GM10847 (cell line): ENCODE data around the gene IKZF2.

Source experiments
- POLR2A ChIP-seq: IDR thresholded peaks from 2 replicates; pipeline ENCODE4 v1.6.1; 2011; ENCODE audit not compliant: insufficient read length; ENCODE audit errors: extremely low read depth

IKZF2 gene

DNA sequence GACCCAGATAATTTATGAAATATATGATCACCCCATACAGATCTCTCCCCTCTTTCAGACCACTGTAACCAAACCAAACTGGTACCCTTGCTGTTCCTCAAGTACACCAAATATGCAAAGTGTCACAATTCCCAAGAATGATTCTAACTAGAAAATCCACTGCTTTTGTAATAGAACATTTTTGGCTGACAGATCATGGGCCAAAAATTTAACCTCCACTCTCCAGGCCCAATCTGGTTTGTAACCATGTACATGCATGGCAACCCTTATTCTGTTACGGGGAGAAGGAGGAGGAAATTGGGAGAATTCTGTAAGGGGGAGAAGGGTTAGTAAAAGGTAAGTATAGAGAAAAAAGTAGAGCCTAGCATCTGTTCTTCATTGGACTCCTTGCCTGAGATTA, 62.0 kb downstream of the IKZF2 start:
- no peak for TF ChIP-seq POLR2A

DNA sequence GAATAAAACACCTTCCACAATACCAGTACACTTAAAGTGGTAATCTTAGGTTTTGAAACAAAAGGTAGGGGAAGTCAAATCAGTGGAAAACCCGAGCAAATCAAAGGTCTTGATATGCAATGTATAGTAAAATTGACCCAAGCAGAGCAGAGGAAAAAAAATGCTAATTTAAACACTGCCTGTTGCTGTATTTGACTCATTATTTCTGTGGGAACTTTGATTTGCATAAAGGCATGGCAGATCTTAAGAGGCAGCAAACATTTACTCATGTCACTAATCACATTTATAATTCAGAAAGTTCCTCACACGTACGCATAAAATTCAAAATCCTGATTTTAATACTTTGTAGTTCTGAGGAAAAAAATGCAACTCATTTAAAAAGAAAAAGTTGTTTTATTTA, 64.4 kb downstream of the IKZF2 start:
- TF ChIP-seq POLR2A: no peak

- no peak for TF ChIP-seq POLR2A
These were observed 64.8 kb downstream of the IKZF2 start for GRCh38 chr2:213086571-213086970.

DNA sequence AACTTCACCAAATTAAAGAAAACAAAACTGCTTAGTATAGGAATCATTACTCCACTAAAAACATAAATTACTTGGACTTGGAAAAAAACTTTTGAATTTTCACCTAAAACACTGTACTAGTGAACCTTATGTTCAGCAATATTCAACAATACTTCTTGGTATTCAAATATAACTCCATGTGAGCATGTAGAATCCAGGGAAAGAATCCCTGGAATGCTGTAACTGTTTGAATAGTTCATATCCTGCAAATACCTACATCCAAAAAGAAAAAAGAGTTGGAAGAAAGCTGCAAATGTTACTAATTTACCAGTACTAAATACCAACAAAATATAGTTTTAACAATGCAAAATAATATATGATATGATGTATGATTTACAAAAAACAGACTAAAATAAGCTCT, 65.4 kb downstream of the IKZF2 start:
- no peak for TF ChIP-seq POLR2A

DNA sequence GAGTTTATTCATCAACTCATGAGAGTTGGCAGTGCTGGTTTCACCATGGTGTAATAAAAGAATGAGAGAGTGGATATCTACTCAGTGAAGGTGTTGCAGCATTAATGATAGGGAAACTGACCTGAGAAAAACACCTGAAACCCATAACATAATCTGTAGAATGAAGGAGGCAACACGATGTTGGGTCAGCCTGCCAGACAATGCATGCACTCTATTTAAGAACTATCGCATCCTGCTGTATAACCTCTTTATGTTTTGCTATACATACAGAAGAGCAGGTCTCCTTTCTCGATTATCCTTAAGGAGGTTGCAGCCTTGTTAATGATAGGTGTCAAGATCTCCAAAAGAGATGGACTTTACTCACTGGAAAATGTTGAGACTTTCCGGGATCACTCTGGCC, 65.9 kb downstream of the IKZF2 start:
- TF ChIP-seq POLR2A: no peak

GRCh38 chr2:213084261-213084660, 67.2 kb downstream of the IKZF2 start:
- no peak for TF ChIP-seq POLR2A

- TF ChIP-seq POLR2A: no peak
These were observed 70.3 kb downstream of the IKZF2 start for GRCh38 chr2:213080969-213081617.

- TF ChIP-seq POLR2A: no peak
These were observed 71.7 kb downstream of the IKZF2 start for GRCh38 chr2:213079756-213080155.

DNA sequence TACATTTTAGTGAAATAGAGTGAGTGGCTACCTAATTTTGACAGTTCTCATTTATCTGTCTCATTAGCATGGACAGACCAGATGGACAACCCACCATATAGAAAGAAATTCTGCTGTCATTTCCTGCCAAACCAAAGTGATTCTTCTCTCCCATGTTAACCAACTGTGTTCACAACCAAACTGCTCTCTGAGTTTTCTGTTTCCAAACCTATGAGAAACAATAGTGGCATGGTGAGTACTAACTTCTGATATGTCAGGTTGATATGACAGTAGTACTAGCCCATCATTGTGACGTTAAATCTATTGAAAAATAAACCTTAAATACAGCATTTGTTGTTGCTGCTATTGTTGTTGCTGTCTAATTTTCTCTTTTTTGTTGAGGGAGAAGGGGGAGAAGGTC, 72.7 kb downstream of the IKZF2 start:
- TF ChIP-seq POLR2A: no peak

- TF ChIP-seq POLR2A: no peak
These were observed 81.9 kb downstream of the IKZF2 start for GRCh38 chr2:213069531-213069930.

DNA sequence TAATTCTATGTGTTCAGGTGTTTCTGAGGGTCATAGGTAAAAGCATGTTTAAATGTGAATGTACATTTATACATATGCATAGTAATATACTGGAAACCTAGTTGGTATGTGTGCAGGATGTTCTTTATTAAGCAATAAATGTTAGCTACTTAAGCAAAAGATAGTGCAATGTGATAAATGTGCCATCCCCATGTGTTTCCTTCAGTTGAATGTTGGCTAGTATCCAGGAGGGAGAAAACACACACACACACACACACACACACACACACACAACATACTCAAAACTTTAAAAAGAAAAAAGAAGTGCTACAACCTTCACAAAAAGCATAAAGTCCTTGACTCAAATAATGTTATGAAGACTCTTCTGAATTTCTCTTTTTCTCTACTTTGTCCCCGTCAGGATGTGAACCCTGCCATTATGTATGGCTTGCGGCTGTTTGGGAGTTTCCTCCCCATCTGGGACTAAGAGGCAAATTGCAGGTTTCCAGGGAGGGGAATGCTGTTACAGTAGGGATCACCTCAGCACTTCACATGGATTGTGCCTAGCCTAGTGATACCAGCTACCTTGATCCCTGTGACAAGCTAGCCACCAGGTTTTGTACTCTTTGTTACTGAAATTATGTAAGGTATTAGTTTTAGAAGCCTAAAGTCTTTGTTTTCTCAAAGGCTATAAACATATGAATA, 82.6 kb downstream of the IKZF2 start:
- no peak for TF ChIP-seq POLR2A

GRCh38 chr2:213067888-213068287, 83.5 kb downstream of the IKZF2 start:
- TF ChIP-seq POLR2A: no peak

DNA sequence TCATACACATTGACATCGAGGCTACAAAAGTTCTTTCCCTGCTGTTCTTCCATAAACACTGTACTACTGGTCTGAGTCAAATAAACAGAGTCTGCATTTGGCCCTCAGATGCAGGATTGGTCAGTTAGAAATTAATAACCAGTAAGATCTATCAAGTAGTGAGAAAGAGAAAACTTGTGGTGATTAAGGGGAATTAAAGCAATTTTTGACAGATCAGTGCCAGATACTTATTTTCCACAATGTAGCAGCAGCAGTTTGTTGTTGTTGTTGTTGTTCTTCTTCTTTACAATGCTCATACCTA, 85.0 kb downstream of the IKZF2 start:
- TF ChIP-seq POLR2A: no peak

DNA sequence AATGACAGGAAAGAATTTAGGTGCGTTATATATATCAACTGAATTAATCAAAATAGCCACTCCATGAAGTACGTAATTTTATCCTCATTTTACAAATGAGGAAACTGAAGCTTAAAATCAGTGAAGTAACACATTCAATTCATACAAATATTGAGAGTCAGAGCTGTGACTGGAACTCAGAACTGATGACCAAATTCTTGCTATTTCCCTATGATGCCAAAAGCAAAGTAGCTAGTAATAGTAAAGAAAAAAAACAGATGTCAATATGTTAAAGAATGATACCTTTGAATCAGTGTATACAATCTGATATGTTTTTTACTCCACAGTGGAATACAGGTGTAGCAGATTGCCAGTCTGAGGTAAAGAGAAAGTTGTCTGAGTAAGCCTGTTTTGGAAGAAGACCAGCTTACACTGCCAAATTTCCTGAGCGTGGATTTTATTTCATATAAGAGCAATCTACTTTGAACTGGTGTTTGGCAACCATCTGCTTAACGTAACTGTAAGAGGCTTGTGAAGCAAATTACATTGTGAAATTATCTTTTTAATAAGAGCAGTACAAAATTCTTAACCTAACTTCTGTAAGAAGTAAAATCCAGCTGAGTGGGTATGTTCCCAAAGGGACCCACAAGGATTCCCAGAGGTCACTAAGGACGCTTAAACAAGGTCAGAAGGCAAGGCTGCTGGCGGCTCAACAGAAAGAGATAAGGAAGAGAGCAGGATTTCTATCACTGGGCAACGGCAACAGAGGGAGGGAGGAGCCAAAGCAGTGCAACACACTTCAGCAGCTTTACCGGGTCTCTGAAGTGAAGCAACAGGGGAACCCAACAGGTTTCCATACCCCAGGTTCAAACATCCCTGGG, 85.6 kb downstream of the IKZF2 start:
- TF ChIP-seq POLR2A: no peak

- no peak for TF ChIP-seq POLR2A
These were observed 87.3 kb downstream of the IKZF2 start for GRCh38 chr2:213064099-213064498.

GRCh38 chr2:213057977-213058376, 93.4 kb downstream of the IKZF2 start:
- no peak for TF ChIP-seq POLR2A

- no peak for TF ChIP-seq POLR2A
These were observed 105.0 kb downstream of the IKZF2 start for GRCh38 chr2:213046431-213046830.

DNA sequence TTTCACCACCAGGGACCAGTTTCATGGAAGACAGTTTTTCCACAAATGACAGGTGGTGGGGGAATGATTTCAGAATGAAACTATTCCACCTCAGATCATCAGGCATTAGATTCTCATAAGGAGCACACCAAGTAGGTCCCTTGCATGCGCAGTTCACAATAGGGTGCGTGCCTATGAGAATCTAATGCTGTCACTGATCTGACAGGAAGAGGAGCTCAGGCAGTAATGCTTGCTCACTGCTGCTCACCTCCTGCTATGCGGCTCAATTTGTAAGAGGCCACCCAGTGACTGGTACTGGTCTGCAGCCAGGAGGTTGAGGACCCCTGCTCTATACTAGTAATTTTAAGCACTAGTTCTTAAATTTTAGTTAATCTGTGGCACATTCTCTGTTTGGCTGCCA, 107.8 kb downstream of the IKZF2 start:
- no peak for TF ChIP-seq POLR2A
